Lower leg skin (tissue), 3 donors: ENCODE results near the gene TARP.
"Not testable (repeated sequence)": the region's sequence is repeated elsewhere in the genome, so short reads cannot be mapped to it uniquely, and the experiment has no call there.

Experiments used
- POLR2A ChIP-seq, 2 donors: fragments of 450-650 bp; IDR thresholded peaks; one replicate each; pipeline ENCODE4 v1.6.1; 2016 to 2017; ENCODE audit warnings: antibody characterized with exemption in 2 of 2, mild to moderate bottlenecking in 1 of 2, moderate library complexity in 1 of 2
- TF ChIP-seq, protein P1 (sequence below), 3 donors: fragments of 450-650 bp; IDR thresholded peaks; one replicate each; pipeline ENCODE4 v1.5.1; 2016; ENCODE audit warnings: antibody characterized with exemption in 3 of 3, mild to moderate bottlenecking in 3 of 3, moderate library complexity in 2 of 3

DNA sequence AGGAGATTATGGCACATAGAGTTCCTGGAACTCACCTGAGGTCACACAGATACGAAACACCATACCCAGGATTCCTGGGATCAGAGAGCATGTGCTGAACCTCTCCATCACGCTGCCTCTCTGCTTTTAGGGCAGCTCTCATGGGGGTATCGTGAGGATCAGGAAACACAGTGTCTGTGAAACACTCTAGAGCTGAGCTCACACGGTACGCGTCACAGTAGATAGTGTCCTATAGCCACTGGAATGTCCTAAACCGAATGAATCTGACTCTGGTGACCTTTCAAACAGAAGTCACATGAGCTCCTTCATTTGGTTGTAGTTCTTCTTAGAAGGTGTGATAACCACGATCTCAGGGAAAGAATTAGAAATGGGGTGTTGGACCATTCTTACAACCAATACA lies 14.3 kb downstream of the TARP start:
- TF ChIP-seq, protein P1, sequence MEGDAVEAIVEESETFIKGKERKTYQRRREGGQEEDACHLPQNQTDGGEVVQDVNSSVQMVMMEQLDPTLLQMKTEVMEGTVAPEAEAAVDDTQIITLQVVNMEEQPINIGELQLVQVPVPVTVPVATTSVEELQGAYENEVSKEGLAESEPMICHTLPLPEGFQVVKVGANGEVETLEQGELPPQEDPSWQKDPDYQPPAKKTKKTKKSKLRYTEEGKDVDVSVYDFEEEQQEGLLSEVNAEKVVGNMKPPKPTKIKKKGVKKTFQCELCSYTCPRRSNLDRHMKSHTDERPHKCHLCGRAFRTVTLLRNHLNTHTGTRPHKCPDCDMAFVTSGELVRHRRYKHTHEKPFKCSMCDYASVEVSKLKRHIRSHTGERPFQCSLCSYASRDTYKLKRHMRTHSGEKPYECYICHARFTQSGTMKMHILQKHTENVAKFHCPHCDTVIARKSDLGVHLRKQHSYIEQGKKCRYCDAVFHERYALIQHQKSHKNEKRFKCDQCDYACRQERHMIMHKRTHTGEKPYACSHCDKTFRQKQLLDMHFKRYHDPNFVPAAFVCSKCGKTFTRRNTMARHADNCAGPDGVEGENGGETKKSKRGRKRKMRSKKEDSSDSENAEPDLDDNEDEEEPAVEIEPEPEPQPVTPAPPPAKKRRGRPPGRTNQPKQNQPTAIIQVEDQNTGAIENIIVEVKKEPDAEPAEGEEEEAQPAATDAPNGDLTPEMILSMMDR (IDR thresholded peaks at IDR 0.05): not testable (repeated sequence)
- not testable (repeated sequence) for TF ChIP-seq POLR2A (IDR thresholded peaks at IDR 0.05)
